ENCODE data around the gene KCNJ8. TPM values are rescaled to one million over a fixed set of nuclear protein-coding genes. Genes with fewer than 3 reads are reported as not detected.
A peak's percentile ranks its signal among the peaks of the same experiment; 100 is the strongest.

Gene KCNJ8
- total and polyA plus RNA-seq, 4 donors, result 10.9 to 44.2 (median 27.2) TPM

GRCh38 chr12:21776175-21776574 lies 1.7 kb upstream of the KCNJ8 start (continued):
- TF ChIP-seq REST (IDR thresholded peaks at IDR 0.05), result peak; percentile 29
- no peak for TF ChIP-seq HNF4G (IDR thresholded peaks at IDR 0.05)

GRCh38 chr12:21775133-21775820 lies 771 bp upstream of the KCNJ8 start:
- peak overlapping the region; percentile 63 to 95 (median 65) for H3K4me3 ChIP-seq (ENCODE audit: low read depth in 1 of 3, low read length in 3 of 3)
- H3K4me1 ChIP-seq (ENCODE audit: control insufficient read depth in 4 of 4, insufficient read depth in 4 of 4, low read length in 3 of 4), result peaks cover 2 to 18% (median 6%) of the 10 kb centered on the region in 4 donors
- 13% methylated on average over 14 of the region's 14 CpGs for WGBS
- H3K9ac ChIP-seq (ENCODE audit: low read depth in 1 of 2, low read length in 2 of 2), result peak overlapping the region; percentile 77 to 97
- H3K36me3 ChIP-seq (ENCODE audit: control insufficient read depth in 4 of 4, insufficient read depth in 3 of 4, low read depth in 1 of 4, low read length in 3 of 4), result peaks cover 0 to 4% (median 0%) of the 10 kb centered on the region in 4 donors
- no peak for DNase-seq (ENCODE audit: low spot score)
- H3K9me3 ChIP-seq (ENCODE audit: control insufficient read depth in 4 of 4, low read length in 3 of 4), result no peaks in the 10 kb centered on the region
- H3K27me3 ChIP-seq (ENCODE audit: control insufficient read depth in 4 of 4, insufficient read depth in 4 of 4, low read length in 3 of 4), result no peaks in the 10 kb centered on the region
- peak overlapping the region; percentile 98 for H3K27ac ChIP-seq (ENCODE audit: low read depth in 1 of 2, low read length in 2 of 2)
- TF ChIP-seq RAD21 (IDR thresholded peaks at IDR 0.05) (peak; percentile 4 to 13), HNF4A (conservative IDR thresholded peaks at IDR 0.05) (no peak), NR2F2 (IDR thresholded peaks at IDR 0.05) (peak; percentile 57), YY1 (IDR thresholded peaks at IDR 0.05) (peak; percentile 7), RXRA (IDR thresholded peaks at IDR 0.05) (peak in 1 of 2 donors; percentile 5)

- Histone ChIP-seq H3K36me3 (ENCODE audit: control insufficient read depth in 4 of 4, insufficient read depth in 3 of 4, low read depth in 1 of 4, low read length in 3 of 4) (peaks cover 0 to 10% (median 3%) of the 10 kb centered on the region in 4 donors), H3K9me3 (ENCODE audit: control insufficient read depth in 4 of 4, low read length in 3 of 4) (no peaks in the 10 kb centered on the region), H3K4me3 (ENCODE audit: low read depth in 1 of 3, low read length in 3 of 3) (peak overlapping the region; percentile 73 to 95 (median 79)), H3K9ac (ENCODE audit: low read depth in 1 of 2, low read length in 2 of 2) (peak overlapping the region; percentile 75 to 98), H3K4me1 (ENCODE audit: control insufficient read depth in 4 of 4, insufficient read depth in 4 of 4, low read length in 3 of 4) (peaks cover 2 to 16% (median 6%) of the 10 kb centered on the region in 4 donors), H3K27me3 (ENCODE audit: control insufficient read depth in 4 of 4, insufficient read depth in 4 of 4, low read length in 3 of 4) (no peaks in the 10 kb centered on the region), H3K27ac (ENCODE audit: low read depth in 1 of 2, low read length in 2 of 2) (peak overlapping the region; percentile 98)
- TF ChIP-seq MAX (IDR thresholded peaks at IDR 0.05) (peak; percentile 34), GABPA (IDR thresholded peaks at IDR 0.05 in 1 of 2, conservative IDR thresholded peaks at IDR 0.05 in 1 of 2) (no peak)
- DNase-seq (ENCODE audit: low spot score), result no peak
- 6% methylated on average over 10 of the region's 10 CpGs for WGBS
Measured at GRCh38 chr12:21773806-21774205, 700 bp downstream of the KCNJ8 start.

- 14% methylated on average over 23 of the region's 23 CpGs for WGBS
- peaks cover 2 to 13% (median 6%) of the 10 kb centered on the region in 4 donors for H3K4me1 ChIP-seq (ENCODE audit: control insufficient read depth in 4 of 4, insufficient read depth in 4 of 4, low read length in 3 of 4)
- H3K27ac ChIP-seq (ENCODE audit: low read depth in 1 of 2, low read length in 2 of 2), result peak overlapping the region; percentile 98
- H3K27me3 ChIP-seq (ENCODE audit: control insufficient read depth in 4 of 4, insufficient read depth in 4 of 4, low read length in 3 of 4), result no peaks in the 10 kb centered on the region
- no peaks in the 10 kb centered on the region for H3K9me3 ChIP-seq (ENCODE audit: control insufficient read depth in 4 of 4, low read length in 3 of 4)
- peak overlapping the region; percentile 73 to 95 (median 79) for H3K4me3 ChIP-seq (ENCODE audit: low read depth in 1 of 3, low read length in 3 of 3)
- DNase-seq (ENCODE audit: low spot score), result peak; percentile 61
- peaks cover 0 to 11% (median 3%) of the 10 kb centered on the region in 4 donors for H3K36me3 ChIP-seq (ENCODE audit: control insufficient read depth in 4 of 4, insufficient read depth in 3 of 4, low read depth in 1 of 4, low read length in 3 of 4)
- peak overlapping the region; percentile 75 to 98 for H3K9ac ChIP-seq (ENCODE audit: low read depth in 1 of 2, low read length in 2 of 2)
- TF ChIP-seq RXRA (IDR thresholded peaks at IDR 0.05), result peak; percentile 69 to 73
- TF ChIP-seq FOXA2 (IDR thresholded peaks at IDR 0.05), result no peak
- TF ChIP-seq SP1 (IDR thresholded peaks at IDR 0.05), result peak; percentile 42
- peak; percentile 86 to 92 for TF ChIP-seq HNF4A (conservative IDR thresholded peaks at IDR 0.05)
- peak; percentile 29 for TF ChIP-seq CTCF (IDR thresholded peaks at IDR 0.05; ENCODE audit: low read depth, low read length, missing input control)
- TF ChIP-seq FOXA1 (IDR thresholded peaks at IDR 0.05), result no peak
- peak; percentile 47 for TF ChIP-seq ZBTB33 (IDR thresholded peaks at IDR 0.05)
- TF ChIP-seq RAD21 (IDR thresholded peaks at IDR 0.05), result peak; percentile 78 to 83
- peak; percentile 55 for TF ChIP-seq MAX (IDR thresholded peaks at IDR 0.05)
- TF ChIP-seq TAF1 (conservative IDR thresholded peaks at IDR 0.05), result peak; percentile 94
- TF ChIP-seq HNF4G (IDR thresholded peaks at IDR 0.05), result peak; percentile 60
- peak; percentile 11 to 49 for TF ChIP-seq JUND (IDR thresholded peaks at IDR 0.05)
- TF ChIP-seq YY1 (IDR thresholded peaks at IDR 0.05), result peak; percentile 98
- TF ChIP-seq EGR1 (IDR thresholded peaks at IDR 0.05; ENCODE audit: low read depth in 2 of 2), result no peak
Measured at GRCh38 chr12:21773263-21773741, 1.2 kb downstream of the KCNJ8 start.
